ENCODE data around the gene SOX10.

DNA sequence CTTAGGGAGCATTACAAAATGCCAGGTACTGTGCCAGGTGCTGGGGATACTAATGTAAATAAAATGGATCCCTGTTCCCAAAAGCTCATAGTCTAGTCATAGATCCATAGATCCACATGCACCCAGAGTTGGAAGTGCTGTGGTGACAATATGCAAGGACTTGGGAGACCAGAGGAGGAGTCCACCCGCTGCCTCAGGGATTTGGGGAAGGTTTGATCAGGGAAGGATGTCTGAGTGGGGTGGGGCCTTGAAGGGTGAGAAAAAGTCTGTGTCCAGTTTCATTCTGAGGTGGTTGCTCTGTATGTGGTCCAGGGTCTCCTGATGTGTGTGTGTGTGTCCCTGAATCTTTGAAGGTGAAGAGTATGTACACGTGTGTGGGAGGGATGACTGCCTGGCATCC is 9.2 kb downstream of the SOX10 start:
- no peak for TF ChIP-seq POLR2A (IDR thresholded peaks at IDR 0.05; ENCODE audit: low read depth, low read length)
- no peak for TF ChIP-seq POLR2AphosphoS5 (IDR thresholded peaks at IDR 0.05; ENCODE audit: low read depth, low read length)
- no peak for TF ChIP-seq TAF1 (IDR thresholded peaks at IDR 0.05; ENCODE audit: borderline replicate concordance, low read depth, low read length)
